T follicular helper cell (primary cell): ENCODE data around the gene NIT2.
"Not testable (repeated sequence)": the region's sequence is repeated elsewhere in the genome, so short reads cannot be mapped to it uniquely, and the experiment has no call there.

ENCODE experiments used
- DNase-seq: peaks from one replicate; pipeline ENCODE4 v3.0.0-alpha.2; 2020; ENCODE audit warnings: low read depth

NIT2 gene

GRCh38 chr3:100338911-100339310 is 4.4 kb downstream of the NIT2 start:
- DNase-seq = no peak

GRCh38 chr3:100339786-100340185 is 5.2 kb downstream of the NIT2 start:
- DNase-seq = no peak

- DNase-seq = no peak
Observed at GRCh38 chr3:100340527-100340926, 6.0 kb downstream of the NIT2 start.

- DNase-seq = no peak
Observed at GRCh38 chr3:100348727-100349126, 14.2 kb downstream of the NIT2 start.

GRCh38 chr3:100351770-100352169 is 17.2 kb downstream of the NIT2 start:
- not testable (repeated sequence) for DNase-seq

GRCh38 chr3:100352296-100353231 is 18.0 kb downstream of the NIT2 start:
- DNase-seq = no peak

GRCh38 chr3:100354850-100355249 is 20.3 kb downstream of the NIT2 start:
- no peak for DNase-seq

- DNase-seq = no peak
Observed at GRCh38 chr3:100358413-100358812, 23.9 kb downstream of the NIT2 start.

- DNase-seq = no peak
Observed at GRCh38 chr3:100359035-100359434, 24.5 kb downstream of the NIT2 start.

GRCh38 chr3:100360757-100361496 is 26.4 kb downstream of the NIT2 start:
- DNase-seq = no peak

- no peak for DNase-seq
Observed at GRCh38 chr3:100361897-100362296, 27.3 kb downstream of the NIT2 start.

GRCh38 chr3:100364421-100364820 is 29.9 kb downstream of the NIT2 start:
- no peak for DNase-seq

GRCh38 chr3:100366424-100366823 is 31.9 kb downstream of the NIT2 start:
- DNase-seq = no peak

- no peak for DNase-seq
Observed at GRCh38 chr3:100368441-100368840, 33.9 kb downstream of the NIT2 start.

- DNase-seq = no peak
Observed at GRCh38 chr3:100370756-100371155, 36.2 kb downstream of the NIT2 start.

- no peak for DNase-seq
Observed at GRCh38 chr3:100374521-100374920, 40.0 kb downstream of the NIT2 start.

GRCh38 chr3:100376301-100376700 is 41.7 kb downstream of the NIT2 start:
- no peak for DNase-seq

- no peak for DNase-seq
Observed at GRCh38 chr3:100384733-100385525, 50.4 kb downstream of the NIT2 start.

- DNase-seq = no peak
Observed at GRCh38 chr3:100386437-100387074, 52.0 kb downstream of the NIT2 start.

- no peak for DNase-seq
Observed at GRCh38 chr3:100389025-100389424, 54.5 kb downstream of the NIT2 start.

- no peak for DNase-seq
Observed at GRCh38 chr3:100395679-100396431, 61.3 kb downstream of the NIT2 start.
